ENCODE results near the gene LINC00632. TPM values are rescaled to one million over a fixed set of nuclear protein-coding genes. Genes with fewer than 3 reads are reported as not detected.

The LINC00632 gene
- total RNA-seq, 1 experiment from 2014 or later: 15.4 TPM

DNA sequence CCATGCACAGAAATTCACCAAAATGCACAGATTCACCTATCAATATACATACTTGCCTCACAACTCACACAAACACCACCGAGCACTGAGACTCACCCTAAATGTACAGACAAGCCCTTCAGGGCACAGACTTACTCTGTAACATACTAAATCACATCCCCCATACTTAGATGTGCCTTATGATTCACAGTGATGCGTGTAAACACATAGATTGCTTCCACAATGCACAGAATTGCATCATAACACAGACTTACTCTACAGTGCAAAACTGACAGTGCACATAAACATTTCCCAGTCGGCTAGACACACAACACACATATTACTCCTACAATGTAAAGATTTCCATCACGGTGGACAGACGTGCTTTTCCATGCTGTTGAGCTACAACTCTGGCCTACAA, 6.2 kb downstream of the LINC00632 start:
- intact Hi-C loops (cut with micrococcal nuclease): no loop called here
- no peaks in the 10 kb centered on the region for H3K36me3 ChIP-seq (ENCODE audit: low read depth, low read length)
- no peak; the same call in 1 of the 2 replicates for ATAC-seq
- H3K27me3 ChIP-seq (ENCODE audit: low read length): peaks cover 7% of the 10 kb centered on the region; the same call in 1 of the 2 replicates
- H4K20me1 ChIP-seq (ENCODE audit: low read length): no peaks in the 10 kb centered on the region
- no TSS peak for BruUV-seq (replicated peaks)
- no peak overlapping the region for H3K27ac ChIP-seq (ENCODE audit: low read length)
- peak; percentile 31 for DNase-seq
- POLR2A ChIA-PET (ENCODE audit: unreplicated experiment): no interaction called here
- CTCF ChIA-PET: no interaction called here
- H3K4me3 ChIP-seq (ENCODE audit: low read length): no peak overlapping the region
- H2AFZ ChIP-seq (ENCODE audit: low read length): no peak overlapping the region
- H3K4me2 ChIP-seq (ENCODE audit: low read length): no peak overlapping the region
- no peaks in the 10 kb centered on the region for H3K9me2 ChIP-seq (replicated peaks; ENCODE audit: low read length)
- H3K79me2 ChIP-seq (ENCODE audit: low read length): no peaks in the 10 kb centered on the region
- H3K9me3 ChIP-seq (ENCODE audit: low read length): no peaks in the 10 kb centered on the region
- H3F3A ChIP-seq (ENCODE audit: low read length, unreplicated experiment): no peaks in the 10 kb centered on the region
- no peak overlapping the region for H3K9ac ChIP-seq (ENCODE audit: low read length)
- TF ChIP-seq EZH2phosphoT487 (IDR thresholded peaks at IDR 0.05; ENCODE audit: borderline replicate concordance, low read length) (no peak), EZH2 (IDR thresholded peaks at IDR 0.05; ENCODE audit: low read length, unreplicated experiment) (no peak)
- TF ChIP-seq, protein P1, sequence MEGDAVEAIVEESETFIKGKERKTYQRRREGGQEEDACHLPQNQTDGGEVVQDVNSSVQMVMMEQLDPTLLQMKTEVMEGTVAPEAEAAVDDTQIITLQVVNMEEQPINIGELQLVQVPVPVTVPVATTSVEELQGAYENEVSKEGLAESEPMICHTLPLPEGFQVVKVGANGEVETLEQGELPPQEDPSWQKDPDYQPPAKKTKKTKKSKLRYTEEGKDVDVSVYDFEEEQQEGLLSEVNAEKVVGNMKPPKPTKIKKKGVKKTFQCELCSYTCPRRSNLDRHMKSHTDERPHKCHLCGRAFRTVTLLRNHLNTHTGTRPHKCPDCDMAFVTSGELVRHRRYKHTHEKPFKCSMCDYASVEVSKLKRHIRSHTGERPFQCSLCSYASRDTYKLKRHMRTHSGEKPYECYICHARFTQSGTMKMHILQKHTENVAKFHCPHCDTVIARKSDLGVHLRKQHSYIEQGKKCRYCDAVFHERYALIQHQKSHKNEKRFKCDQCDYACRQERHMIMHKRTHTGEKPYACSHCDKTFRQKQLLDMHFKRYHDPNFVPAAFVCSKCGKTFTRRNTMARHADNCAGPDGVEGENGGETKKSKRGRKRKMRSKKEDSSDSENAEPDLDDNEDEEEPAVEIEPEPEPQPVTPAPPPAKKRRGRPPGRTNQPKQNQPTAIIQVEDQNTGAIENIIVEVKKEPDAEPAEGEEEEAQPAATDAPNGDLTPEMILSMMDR (conservative IDR thresholded peaks at IDR 0.05; ENCODE audit: low read depth, low read length): no peak
- no peaks in the 10 kb centered on the region for H3K4me1 ChIP-seq (ENCODE audit: insufficient read depth, low read length)

DNA sequence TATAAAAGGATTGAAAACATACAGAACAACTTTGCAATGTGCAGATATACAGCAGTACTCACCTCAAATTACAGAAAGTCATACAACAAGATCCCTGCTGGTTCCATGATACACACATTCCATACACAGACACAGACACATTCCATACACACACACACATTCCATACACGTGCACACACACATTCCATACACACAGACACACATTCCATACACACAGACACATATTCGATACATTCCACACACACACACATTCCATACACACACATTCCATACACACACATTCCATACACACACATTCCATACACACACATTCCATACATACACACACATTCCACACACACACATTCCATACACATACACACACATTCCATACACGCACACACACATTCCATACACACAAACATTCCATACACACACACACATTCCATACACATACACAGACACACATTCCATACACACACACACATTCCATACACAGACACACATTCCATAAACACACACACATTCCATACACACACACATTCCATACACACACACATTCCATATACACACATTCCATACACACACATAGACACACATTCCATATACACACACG, 13.7 kb downstream of the LINC00632 start:
- Histone ChIP-seq H4K20me1 (ENCODE audit: low read length) (no peaks in the 10 kb centered on the region), H3K9me3 (ENCODE audit: low read length) (no peaks in the 10 kb centered on the region), H3K9me2 (replicated peaks; ENCODE audit: low read length) (no peaks in the 10 kb centered on the region), H3K4me2 (ENCODE audit: low read length) (no peak overlapping the region), H3K9ac (ENCODE audit: low read length) (no peak overlapping the region), H3K79me2 (ENCODE audit: low read length) (no peaks in the 10 kb centered on the region), H3F3A (ENCODE audit: low read length, unreplicated experiment) (no peaks in the 10 kb centered on the region), H3K4me1 (ENCODE audit: insufficient read depth, low read length) (no peaks in the 10 kb centered on the region), H3K36me3 (ENCODE audit: low read depth, low read length) (no peaks in the 10 kb centered on the region), H3K27me3 (ENCODE audit: low read length) (no peaks in the 10 kb centered on the region), H2AFZ (ENCODE audit: low read length) (no peak overlapping the region), H3K27ac (ENCODE audit: low read length) (no peak overlapping the region), H3K4me3 (ENCODE audit: low read length) (no peak overlapping the region)
- CTCF ChIA-PET: no interaction called here
- POLR2A ChIA-PET (ENCODE audit: unreplicated experiment): no interaction called here
- ATAC-seq (no peak), DNase-seq (no peak)
- BruUV-seq (replicated peaks): no TSS peak
- intact Hi-C loops (cut with micrococcal nuclease): no loop called here
- TF ChIP-seq EZH2phosphoT487 (IDR thresholded peaks at IDR 0.05; ENCODE audit: borderline replicate concordance, low read length): no peak
- TF ChIP-seq EZH2 (IDR thresholded peaks at IDR 0.05; ENCODE audit: low read length, unreplicated experiment): no peak
- TF ChIP-seq, protein P1 (conservative IDR thresholded peaks at IDR 0.05; ENCODE audit: low read depth, low read length): no peak

DNA sequence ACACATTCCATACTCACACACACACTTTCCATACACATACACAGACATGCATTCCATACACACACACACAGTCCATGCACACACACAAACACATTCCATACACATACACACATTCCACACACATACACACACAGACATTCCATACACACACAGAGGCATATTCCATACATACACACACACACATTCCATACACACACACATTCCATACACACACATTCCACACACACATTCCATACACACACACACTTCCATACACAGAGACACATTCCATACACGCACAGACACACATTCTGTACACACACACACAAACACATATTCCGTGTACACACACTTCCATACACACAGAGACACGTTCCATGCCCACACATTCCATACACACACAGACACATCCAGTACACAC, 14.8 kb downstream of the LINC00632 start:
- Histone ChIP-seq H3K4me1 (ENCODE audit: insufficient read depth, low read length) (no peaks in the 10 kb centered on the region), H3K9ac (ENCODE audit: low read length) (no peak overlapping the region), H3K27me3 (ENCODE audit: low read length) (no peaks in the 10 kb centered on the region; the same call in 1 of the 2 replicates), H3K9me2 (replicated peaks; ENCODE audit: low read length) (no peaks in the 10 kb centered on the region), H3K27ac (ENCODE audit: low read length) (no peak overlapping the region), H4K20me1 (ENCODE audit: low read length) (no peaks in the 10 kb centered on the region), H3K79me2 (ENCODE audit: low read length) (no peaks in the 10 kb centered on the region), H3K4me3 (ENCODE audit: low read length) (no peak overlapping the region), H2AFZ (ENCODE audit: low read length) (no peak overlapping the region), H3K4me2 (ENCODE audit: low read length) (no peak overlapping the region), H3K9me3 (ENCODE audit: low read length) (no peaks in the 10 kb centered on the region), H3K36me3 (ENCODE audit: low read depth, low read length) (no peaks in the 10 kb centered on the region), H3F3A (ENCODE audit: low read length, unreplicated experiment) (no peaks in the 10 kb centered on the region)
- no TSS peak for BruUV-seq (replicated peaks)
- intact Hi-C loops (cut with micrococcal nuclease): no loop called here
- DNase-seq: no peak
- no peak for ATAC-seq
- TF ChIP-seq EZH2 (IDR thresholded peaks at IDR 0.05; ENCODE audit: low read length, unreplicated experiment) (no peak), EZH2phosphoT487 (IDR thresholded peaks at IDR 0.05; ENCODE audit: borderline replicate concordance, low read length) (no peak)
- TF ChIP-seq, protein P1 (conservative IDR thresholded peaks at IDR 0.05; ENCODE audit: low read depth, low read length): no peak
- ChIA-PET POLR2A (ENCODE audit: unreplicated experiment) (no interaction called here), CTCF (no interaction called here)
